Body of pancreas (tissue), 4 donors: Measurements from ENCODE around the gene ADIPOR2. TPM values are rescaled to one million over a fixed set of nuclear protein-coding genes. Genes with fewer than 3 reads are reported as not detected.
A peak's percentile ranks its signal among the peaks of the same experiment; 100 is the strongest.

Experiments
- ATAC-seq: fragments of 150-250 bp; one replicate; pipeline ENCODE4 v1.9.1; 2016
- DNase-seq, 4 donors: peaks; one replicate each; pipeline ENCODE4 v3.0.0-alpha.2; 2019
- H3K27ac ChIP-seq, 4 donors: fragments of 200-600 bp; sonication (generic); 1 replicate in 3 of 4; 2 replicates in 1 of 4; pipeline versions ENCODE4 v1.5.1 to v1.6.1; 2016 to 2019; ENCODE audit warnings: mild to moderate bottlenecking in 1 of 4, mixed read lengths in 1 of 4, moderate library complexity in 1 of 4
- H3K27me3 ChIP-seq, 2 donors: fragments of 200-600 bp; sonication (generic); one replicate each; pipeline ENCODE4 v1.6.0; 2016; ENCODE audit warnings: mild to moderate bottlenecking in 1 of 2
- H3K36me3 ChIP-seq, 2 donors: fragments of 200-600 bp; sonication (generic); replicated peaks in 1 of 2; 2 replicates each; pipeline ENCODE4 v1.5.1; 2016; ENCODE audit warnings: low read depth in 2 of 2; ENCODE audit not compliant: insufficient read depth in 1 of 2
- H3K4me1 ChIP-seq: fragments of 200-600 bp; sonication (generic); one replicate; pipeline ENCODE4 v1.6.0; 2016
- H3K4me3 ChIP-seq, 2 donors: fragments of 200-600 bp; sonication (generic); 1 replicate in 1 of 2; 2 replicates in 1 of 2; pipeline ENCODE4 v1.5.1; 2016 to 2019
- H3K9me3 ChIP-seq, 3 donors: fragments of 200-600 bp; sonication (generic); 1 replicate in 2 of 3; 2 replicates in 1 of 3; pipeline ENCODE4 v1.5.1; 2016
- POLR2A ChIP-seq, 3 donors: fragments of 450-650 bp; IDR thresholded peaks; one replicate each; pipeline ENCODE4 v1.6.1; 2016; ENCODE audit warnings: antibody characterized with exemption in 3 of 3, mild to moderate bottlenecking in 2 of 3
- WGBS, 2 donors: methylation state at CpG; one replicate each; pipeline ENCODE4 v1.1.5; 2017; 5-methylcytosine and 5-hydroxymethylcytosine counted together
- intact Hi-C: fragments of 100-400 bp; cut with DNase I; formaldehyde crosslinking; loops from one replicate; pipeline ENCODE4 v1.15.1; 2023
- total RNA-seq, 2 donors: library from RNA; depleted of rRNA; stranded (reverse); fragments of >200 nt; gene quantifications; one replicate each; pipeline ENCODE4 v1.1.0, GENCODE V29; 2016
- TF ChIP-seq, protein P1 (sequence below), 7 experiments: fragments of 450-650 bp in 4 of 7; fragments of 200-600 bp in 3 of 7; sonication (generic) in 3 of 7; IDR thresholded peaks; one replicate each; pipeline ENCODE4 v1.5.1; 2016 to 2019; ENCODE audit warnings: antibody characterized with exemption in 7 of 7

ADIPOR2 gene
- total RNA-seq, 2 donors from 2014 or later = 16.8 to 20.5 TPM

DNA sequence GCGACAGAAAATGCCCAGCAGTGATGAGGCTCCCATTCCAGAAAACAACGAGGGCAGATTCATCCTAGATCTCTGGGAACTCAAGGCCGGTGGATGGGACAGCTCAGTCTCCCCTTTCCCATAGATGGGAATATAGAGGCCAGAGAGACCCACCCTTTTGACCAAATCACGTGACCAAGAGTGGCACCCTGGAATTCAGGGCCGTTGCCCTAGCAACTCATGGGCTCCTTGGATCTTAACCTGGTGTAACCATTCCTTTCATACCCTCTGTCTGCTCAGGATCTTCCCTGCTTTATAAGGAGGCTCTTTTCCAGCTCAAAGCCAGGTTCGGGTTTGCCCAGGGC, 121.0 kb downstream of the ADIPOR2 start:
- DNase-seq = no peak
- ATAC-seq = no peak
- Histone ChIP-seq H3K4me3 (no peak overlapping the region), H3K4me1 (no peaks in the 10 kb centered on the region), H3K27me3 (peaks cover 0 to 6% of the 10 kb centered on the region in 2 donors), H3K36me3 (no peaks in the 10 kb centered on the region), H3K9me3 (no peaks in the 10 kb centered on the region), H3K27ac (peak overlapping the region in 2 of 4 donors; percentile 12 to 69)
- 59 to 61% methylated on average over 3 to 6 of the region's 6 CpGs for WGBS, 2 donors
- intact Hi-C loops = no loop called here
- TF ChIP-seq POLR2A (IDR thresholded peaks at IDR 0.05) = no peak
- TF ChIP-seq, protein P1, sequence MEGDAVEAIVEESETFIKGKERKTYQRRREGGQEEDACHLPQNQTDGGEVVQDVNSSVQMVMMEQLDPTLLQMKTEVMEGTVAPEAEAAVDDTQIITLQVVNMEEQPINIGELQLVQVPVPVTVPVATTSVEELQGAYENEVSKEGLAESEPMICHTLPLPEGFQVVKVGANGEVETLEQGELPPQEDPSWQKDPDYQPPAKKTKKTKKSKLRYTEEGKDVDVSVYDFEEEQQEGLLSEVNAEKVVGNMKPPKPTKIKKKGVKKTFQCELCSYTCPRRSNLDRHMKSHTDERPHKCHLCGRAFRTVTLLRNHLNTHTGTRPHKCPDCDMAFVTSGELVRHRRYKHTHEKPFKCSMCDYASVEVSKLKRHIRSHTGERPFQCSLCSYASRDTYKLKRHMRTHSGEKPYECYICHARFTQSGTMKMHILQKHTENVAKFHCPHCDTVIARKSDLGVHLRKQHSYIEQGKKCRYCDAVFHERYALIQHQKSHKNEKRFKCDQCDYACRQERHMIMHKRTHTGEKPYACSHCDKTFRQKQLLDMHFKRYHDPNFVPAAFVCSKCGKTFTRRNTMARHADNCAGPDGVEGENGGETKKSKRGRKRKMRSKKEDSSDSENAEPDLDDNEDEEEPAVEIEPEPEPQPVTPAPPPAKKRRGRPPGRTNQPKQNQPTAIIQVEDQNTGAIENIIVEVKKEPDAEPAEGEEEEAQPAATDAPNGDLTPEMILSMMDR (IDR thresholded peaks at IDR 0.05) = no peak

DNA sequence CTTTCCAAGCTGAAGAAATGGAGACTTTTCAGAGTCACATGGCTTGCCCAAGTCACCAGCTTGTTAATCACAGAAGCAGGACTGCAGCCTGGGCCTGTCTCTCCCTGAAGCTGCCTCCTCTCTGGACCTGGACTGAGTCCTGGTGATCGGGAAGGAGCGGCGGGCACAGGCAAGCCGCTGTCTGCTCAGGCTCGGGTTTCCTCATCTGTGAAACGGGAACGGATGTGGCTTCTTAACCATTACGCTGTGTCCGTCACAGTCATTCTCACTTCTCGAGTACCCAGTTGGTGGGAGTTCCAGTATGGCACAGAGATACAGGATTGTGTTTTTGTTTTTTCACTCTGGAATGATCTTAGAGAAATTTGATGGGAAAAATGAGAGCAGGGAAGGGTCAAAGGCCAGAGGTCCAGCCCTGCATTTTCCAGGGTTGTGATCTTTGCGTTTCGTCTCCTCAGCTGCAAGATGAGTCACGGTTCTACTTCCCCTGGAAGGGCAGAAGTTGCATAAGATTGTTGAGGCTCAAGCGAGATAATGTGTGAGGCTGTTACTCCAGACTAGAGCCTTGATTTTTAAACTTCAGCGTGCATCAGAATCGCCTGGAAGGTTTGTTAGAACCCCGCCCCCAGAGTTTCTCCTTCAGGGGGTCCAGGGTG, 121.9 kb downstream of the ADIPOR2 start:
- no peaks in the 10 kb centered on the region for H3K4me1 ChIP-seq
- TF ChIP-seq, protein P1 (IDR thresholded peaks at IDR 0.05) = no peak
- TF ChIP-seq POLR2A (IDR thresholded peaks at IDR 0.05) = peak in 2 of 3 donors; percentile 8 to 41
- ATAC-seq (no peak), DNase-seq (peak in 2 of 4 donors; percentile 19 to 66)
- 74 to 77% methylated on average over 17 of the region's 17 CpGs for WGBS, 2 donors
- peak overlapping the region in 2 of 4 donors; percentile 12 to 69 for H3K27ac ChIP-seq
- no peak overlapping the region for H3K4me3 ChIP-seq
- H3K27me3 ChIP-seq = peaks cover 0 to 6% of the 10 kb centered on the region in 2 donors
- intact Hi-C loops = no loop called here
- H3K9me3 ChIP-seq = no peaks in the 10 kb centered on the region
- no peaks in the 10 kb centered on the region for H3K36me3 ChIP-seq

DNA sequence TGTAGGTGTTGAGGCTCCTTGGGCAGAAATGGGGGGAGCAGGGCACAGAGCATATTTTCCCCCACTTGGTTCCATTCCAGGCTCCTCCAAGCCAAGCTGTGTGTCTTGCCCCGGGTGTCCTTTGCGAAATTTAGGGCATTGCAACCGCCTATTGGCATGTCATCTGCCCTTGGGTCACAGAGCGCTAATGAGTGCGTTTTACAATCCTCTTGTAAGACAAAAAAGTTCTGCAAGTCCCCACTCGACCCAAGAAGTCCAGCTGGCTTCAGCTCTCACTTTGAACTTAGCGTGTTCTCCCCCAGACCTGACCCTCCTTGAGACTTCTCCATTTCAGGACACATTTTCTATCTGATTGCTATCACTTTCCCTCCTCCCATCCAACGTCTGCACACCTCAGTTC, 123.4 kb downstream of the ADIPOR2 start:
- Histone ChIP-seq H3K27me3 (peaks cover 0 to 6% of the 10 kb centered on the region in 2 donors), H3K4me3 (no peak overlapping the region), H3K36me3 (no peaks in the 10 kb centered on the region), H3K9me3 (no peaks in the 10 kb centered on the region), H3K4me1 (no peaks in the 10 kb centered on the region), H3K27ac (no peak overlapping the region)
- WGBS, 2 donors = 60 to 69% methylated on average over 8 of the region's 8 CpGs
- intact Hi-C loops = no loop called here
- TF ChIP-seq, protein P1 (IDR thresholded peaks at IDR 0.05) = no peak
- no peak for TF ChIP-seq POLR2A (IDR thresholded peaks at IDR 0.05)
- no peak for ATAC-seq
- DNase-seq = no peak

DNA sequence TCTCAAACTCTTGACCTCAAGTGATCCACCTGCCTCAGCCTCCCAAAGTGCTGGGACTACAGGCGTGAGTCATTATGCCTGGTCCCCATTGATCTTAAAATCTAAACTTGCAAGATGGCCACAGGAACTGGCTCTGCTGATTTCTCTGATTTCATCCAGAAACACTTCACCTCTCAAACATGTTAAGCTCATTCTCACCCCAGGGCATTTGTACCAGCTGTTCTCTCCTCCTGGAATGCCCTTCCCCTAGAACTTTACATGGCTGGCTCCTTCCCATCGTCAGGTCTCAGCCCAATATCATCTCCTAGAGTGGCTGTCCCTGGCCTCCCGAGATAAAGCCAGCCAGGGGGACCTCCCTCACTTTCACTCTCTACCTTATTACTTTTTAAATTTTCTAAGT, 124.2 kb downstream of the ADIPOR2 start:
- Histone ChIP-seq H3K27me3 (peaks cover 0 to 6% of the 10 kb centered on the region in 2 donors), H3K4me3 (no peak overlapping the region), H3K27ac (no peak overlapping the region), H3K9me3 (no peaks in the 10 kb centered on the region), H3K36me3 (no peaks in the 10 kb centered on the region), H3K4me1 (no peaks in the 10 kb centered on the region)
- ATAC-seq (no peak), DNase-seq (no peak)
- TF ChIP-seq POLR2A (IDR thresholded peaks at IDR 0.05) = no peak
- TF ChIP-seq, protein P1 (IDR thresholded peaks at IDR 0.05) = no peak
- 47 to 54% methylated on average over 3 of the region's 3 CpGs for WGBS, 2 donors
- intact Hi-C loops = no loop called here
